NCI-H1694 (cell line): ENCODE data around the gene TPK1.
"Not testable (repeated sequence)": the region's sequence is repeated elsewhere in the genome, so short reads cannot be mapped to it uniquely, and the experiment has no call there.

Experiments used
- DNase-seq: peaks from one replicate; lab custom pipeline; 2025; lab: John Stamatoyannopoulos, UW

The TPK1 gene

GRCh38 chr7:144629598-144629997 is 206.3 kb downstream of the TPK1 start:
- no peak for DNase-seq

- DNase-seq = no peak
Measured at GRCh38 chr7:144629011-144629410, 206.8 kb downstream of the TPK1 start.

GRCh38 chr7:144628176-144628575 is 207.7 kb downstream of the TPK1 start:
- no peak for DNase-seq

- no peak for DNase-seq
Measured at GRCh38 chr7:144622745-144623144, 213.1 kb downstream of the TPK1 start.

- DNase-seq = no peak
Measured at GRCh38 chr7:144606261-144606660, 229.6 kb downstream of the TPK1 start.

- DNase-seq = no peak
Measured at GRCh38 chr7:144596953-144597352, 238.9 kb downstream of the TPK1 start.

GRCh38 chr7:144594580-144594979 is 241.3 kb downstream of the TPK1 start:
- no peak for DNase-seq

- DNase-seq = no peak
Measured at GRCh38 chr7:144588559-144589051, 247.2 kb downstream of the TPK1 start.

GRCh38 chr7:144587701-144588100 is 248.2 kb downstream of the TPK1 start:
- DNase-seq = no peak

- no peak for DNase-seq
Measured at GRCh38 chr7:144584726-144585125, 251.1 kb downstream of the TPK1 start.

- DNase-seq = no peak
Measured at GRCh38 chr7:144579687-144580086, 256.2 kb downstream of the TPK1 start.

GRCh38 chr7:144575456-144575855 is 260.4 kb downstream of the TPK1 start:
- no peak for DNase-seq

- not testable (repeated sequence) for DNase-seq
Measured at GRCh38 chr7:144574753-144575152, 261.1 kb downstream of the TPK1 start.

- DNase-seq = no peak
Measured at GRCh38 chr7:144568233-144568632, 267.6 kb downstream of the TPK1 start.

GRCh38 chr7:144565586-144565985 is 270.3 kb downstream of the TPK1 start:
- no peak for DNase-seq

- no peak for DNase-seq
Measured at GRCh38 chr7:144549861-144550260, 286.0 kb downstream of the TPK1 start.

- no peak for DNase-seq
Measured at GRCh38 chr7:144548556-144548955, 287.3 kb downstream of the TPK1 start.

GRCh38 chr7:144547888-144548287 is 288.0 kb downstream of the TPK1 start:
- no peak for DNase-seq

GRCh38 chr7:144546782-144547181 is 289.1 kb downstream of the TPK1 start:
- DNase-seq = no peak

- no peak for DNase-seq
Measured at GRCh38 chr7:144545330-144545729, 290.5 kb downstream of the TPK1 start.

- DNase-seq = no peak
Measured at GRCh38 chr7:144534655-144535395, 301.0 kb downstream of the TPK1 start.

- DNase-seq = no peak
Measured at GRCh38 chr7:144534196-144534595, 301.7 kb downstream of the TPK1 start.

- DNase-seq = no peak
Measured at GRCh38 chr7:144531181-144531580, 304.7 kb downstream of the TPK1 start.

GRCh38 chr7:144529269-144529926 is 306.5 kb downstream of the TPK1 start:
- DNase-seq = no peak
